Measurements from ENCODE around the gene OR4K5. TPM values are rescaled to one million over a fixed set of nuclear protein-coding genes. Genes with fewer than 3 reads are reported as not detected.
"Not testable (repeated sequence)": the region's sequence is repeated elsewhere in the genome, so short reads cannot be mapped to it uniquely, and the experiment has no call there.

OR4K5 gene
- not detected in 2 replicates for total RNA-seq

DNA sequence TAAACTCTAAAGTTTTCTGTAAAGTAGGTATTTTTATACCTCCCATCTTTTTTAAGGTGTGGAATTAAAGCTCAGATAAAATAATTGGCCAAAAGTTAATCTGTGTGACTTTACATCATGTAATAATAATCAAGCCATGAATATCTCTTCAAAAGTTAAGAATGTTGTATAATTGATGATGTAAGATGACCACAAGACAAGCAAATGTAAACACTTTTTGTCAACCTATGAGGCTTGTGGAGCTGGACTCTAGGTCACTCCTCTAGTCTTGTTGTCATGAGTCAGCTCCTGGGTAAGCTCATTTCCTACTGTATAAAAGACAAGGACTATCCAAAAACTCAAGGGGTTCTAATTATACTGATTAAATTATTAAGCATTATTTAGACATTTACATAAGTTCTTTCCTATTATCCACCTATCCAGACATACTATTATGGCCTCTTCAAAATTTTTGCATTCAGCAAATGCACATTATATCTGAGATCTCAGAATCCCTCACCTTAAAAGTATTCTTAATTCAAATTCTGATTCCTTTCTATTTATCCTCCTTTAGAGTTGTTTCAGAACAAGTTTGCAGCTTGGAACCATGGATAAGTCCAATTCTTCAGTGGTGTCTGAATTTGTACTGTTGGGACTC is at the start of gene OR4K5:
Gene OR4K5 (plus strand): TSS at position 587 of the 637 bp plus-strand sequence. CDS start 0 bp downstream, at position 587.
- intact Hi-C loops (cut with micrococcal nuclease): no loop called here

DNA sequence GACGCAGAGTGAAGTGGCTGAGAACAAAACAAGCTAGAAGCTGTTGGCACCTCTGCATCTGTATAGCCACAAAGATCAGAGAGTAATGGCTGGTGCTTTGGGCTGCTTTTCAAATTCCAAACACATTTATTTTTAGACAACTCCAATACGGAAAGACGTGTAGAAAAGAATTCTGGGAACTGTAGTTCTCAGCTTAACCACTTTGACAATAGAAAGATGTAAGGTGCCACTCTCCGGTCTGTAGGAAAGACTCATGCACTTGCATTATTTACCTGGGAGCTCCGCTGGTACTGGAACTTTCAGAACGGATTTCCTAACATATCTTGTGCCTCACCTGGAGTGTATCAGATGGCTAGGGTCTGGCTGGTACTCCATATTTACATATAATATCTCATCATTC is 47.2 kb upstream of the OR4K5 start:
- intact Hi-C loops (cut with micrococcal nuclease): no loop called here

DNA sequence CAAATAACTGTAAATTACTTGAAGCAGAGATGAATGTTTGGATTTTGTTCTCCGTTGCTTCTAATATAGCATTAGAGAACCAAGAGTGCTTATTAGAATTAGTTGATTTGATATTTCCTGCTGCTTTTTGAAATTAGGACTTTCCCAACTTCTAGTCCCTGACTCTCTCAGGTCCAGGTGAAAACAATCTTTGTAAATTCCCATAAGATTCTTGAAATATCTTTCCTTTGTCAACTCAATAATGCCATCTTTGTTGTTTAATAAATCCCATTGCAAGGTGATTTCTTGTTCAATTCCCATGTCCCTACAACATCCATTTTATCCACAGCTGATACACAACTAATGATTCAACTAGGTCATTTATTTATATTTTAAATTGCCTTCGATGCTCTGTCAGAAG is 45.6 kb upstream of the OR4K5 start, which contains the start of gene OR4K2:
Gene OR4K2 (plus strand): TSS at position 301 of the 400 bp plus-strand sequence. CDS start 1,126 bp downstream, outside the sequence.
- intact Hi-C loops (cut with micrococcal nuclease): no loop called here

DNA sequence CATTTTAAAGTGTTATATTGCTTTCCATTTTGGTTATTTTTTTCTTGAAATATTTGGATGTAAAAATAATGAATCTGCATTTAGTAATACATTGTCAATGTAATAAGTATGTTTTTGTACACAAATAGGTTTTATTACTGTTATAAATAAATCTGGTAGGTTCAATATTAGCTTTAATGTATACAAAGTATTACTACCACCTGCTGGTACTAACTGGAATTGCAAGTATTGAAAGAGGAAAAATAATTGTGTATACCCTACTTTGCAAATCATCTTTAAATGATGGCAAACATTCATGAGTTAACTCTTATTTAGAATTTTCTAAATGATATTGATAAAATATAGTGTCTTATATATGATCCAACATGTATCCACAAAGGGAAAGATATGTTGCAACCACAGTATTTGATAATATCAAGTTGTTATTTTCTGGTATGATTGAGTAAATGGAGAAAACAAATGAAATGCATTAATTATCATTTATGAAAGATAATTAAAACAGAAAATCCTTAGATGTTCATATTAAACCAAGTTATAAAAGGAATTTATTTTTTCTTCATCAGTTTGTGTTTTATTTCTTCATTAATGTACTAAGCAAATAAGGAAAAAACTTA is 42.3 kb upstream of the OR4K5 start:
- intact Hi-C loops (cut with micrococcal nuclease): no loop called here

GRCh38 chr14:19895282-19895681 is 25.1 kb upstream of the OR4K5 start:
- intact Hi-C loops (cut with micrococcal nuclease): no loop called here

DNA sequence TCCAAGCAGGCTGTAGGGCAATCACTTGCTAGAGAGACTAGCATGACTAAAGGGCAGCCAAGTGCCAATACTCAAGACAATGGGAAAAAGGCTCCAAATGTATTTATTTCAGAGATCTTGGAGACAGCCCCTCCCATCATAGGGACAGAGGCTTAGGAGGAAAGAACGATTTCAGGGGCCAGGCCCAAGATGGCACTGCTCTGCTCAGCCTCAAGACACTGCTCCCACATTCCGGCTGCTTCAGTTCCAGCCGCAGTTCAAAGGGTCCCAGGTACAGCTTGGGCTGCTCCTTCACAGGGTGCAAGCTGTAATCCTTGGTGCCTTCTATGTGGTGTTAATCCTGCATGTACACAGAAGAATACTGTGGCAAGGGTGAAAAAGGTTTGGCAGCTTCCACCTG is 19.4 kb upstream of the OR4K5 start:
- intact Hi-C loops (cut with micrococcal nuclease): no loop called here

DNA sequence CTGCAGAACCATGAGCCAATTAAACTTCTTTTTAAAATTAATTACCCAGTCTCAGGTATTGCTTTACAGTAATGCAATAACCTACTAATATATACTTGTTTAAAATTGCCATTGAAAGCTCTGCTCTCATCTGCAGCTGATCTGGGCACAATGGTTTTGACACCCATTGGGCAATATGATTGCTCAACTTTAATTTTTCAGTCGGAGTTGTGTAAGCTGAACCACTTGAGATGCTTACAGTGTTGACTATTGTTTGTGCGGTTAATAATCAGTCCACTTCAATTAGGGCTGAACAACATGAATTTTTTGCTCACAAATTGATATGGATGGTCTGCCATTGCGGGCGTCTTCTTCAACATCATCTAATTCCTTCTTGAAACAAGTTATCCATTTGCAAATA is 18.0 kb upstream of the OR4K5 start:
- intact Hi-C loops (cut with micrococcal nuclease): no loop called here

DNA sequence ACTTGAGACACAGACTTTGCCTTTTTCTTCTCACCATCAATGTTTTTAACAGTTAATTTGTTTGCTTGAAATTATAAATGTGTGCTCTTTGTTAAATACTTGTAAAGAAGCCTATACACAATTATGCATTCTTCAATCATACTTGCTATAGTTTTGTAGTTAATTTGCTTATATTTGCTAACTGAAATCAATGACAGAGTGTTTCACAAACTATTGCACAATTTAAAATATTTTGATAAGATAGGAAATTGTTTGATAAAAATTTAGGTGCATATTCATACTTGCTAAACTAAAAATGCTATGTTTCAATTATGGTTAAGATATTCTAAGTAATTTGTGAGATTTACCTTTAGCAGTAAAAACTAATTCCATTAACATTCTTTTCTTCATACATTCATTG is 13.7 kb upstream of the OR4K5 start:
- intact Hi-C loops (cut with micrococcal nuclease): no loop called here

- intact Hi-C loops (cut with micrococcal nuclease): no loop called here
Observed at GRCh38 chr14:19911114-19911513, 9.3 kb upstream of the OR4K5 start.

DNA sequence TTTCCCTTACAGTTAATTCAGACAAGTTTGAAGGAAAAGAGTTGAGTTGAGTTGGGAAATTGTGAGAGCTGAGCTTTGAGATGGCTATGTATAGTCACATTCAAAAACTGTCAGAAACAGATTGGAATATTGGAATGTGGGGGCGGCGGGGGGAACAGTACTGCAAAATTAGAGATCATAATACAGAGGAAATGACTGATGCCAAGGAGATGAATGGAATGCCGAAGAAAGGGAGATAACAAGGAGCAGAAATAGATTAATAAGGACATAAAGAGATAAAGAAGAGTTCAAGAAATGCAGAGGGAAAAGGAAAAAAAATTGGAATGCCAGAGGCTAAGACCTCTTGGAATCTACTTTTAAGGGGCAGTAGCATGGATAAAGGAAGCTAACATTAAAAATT is 3.2 kb upstream of the OR4K5 start:
- intact Hi-C loops (cut with micrococcal nuclease): no loop called here

DNA sequence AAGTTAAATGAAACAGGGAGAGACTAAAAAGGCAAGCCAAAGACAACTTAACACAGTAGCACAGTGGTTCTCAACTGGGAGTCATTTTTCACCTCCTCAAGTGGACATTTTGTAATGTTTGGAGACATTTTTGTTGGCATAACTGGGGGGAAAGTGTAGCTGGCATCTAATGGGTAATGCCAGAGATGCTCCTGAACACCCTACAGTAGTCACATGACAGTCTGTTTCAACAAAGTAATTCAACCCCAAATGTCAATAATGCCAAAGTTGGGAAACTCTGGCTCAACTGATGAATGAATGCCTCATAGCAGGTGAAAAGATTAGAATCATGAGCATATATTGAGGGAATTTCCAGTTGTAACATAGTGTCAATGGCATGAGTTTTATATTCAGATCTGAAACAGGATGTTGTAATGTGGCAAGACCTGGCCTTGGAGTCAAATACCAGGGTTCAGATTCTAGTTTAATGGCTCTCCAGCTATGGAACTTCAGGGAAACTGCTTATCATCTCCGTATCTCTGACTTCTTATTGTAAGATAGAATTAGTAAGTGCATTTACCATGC is 2.4 kb upstream of the OR4K5 start:
- intact Hi-C loops (cut with micrococcal nuclease): no loop called here

DNA sequence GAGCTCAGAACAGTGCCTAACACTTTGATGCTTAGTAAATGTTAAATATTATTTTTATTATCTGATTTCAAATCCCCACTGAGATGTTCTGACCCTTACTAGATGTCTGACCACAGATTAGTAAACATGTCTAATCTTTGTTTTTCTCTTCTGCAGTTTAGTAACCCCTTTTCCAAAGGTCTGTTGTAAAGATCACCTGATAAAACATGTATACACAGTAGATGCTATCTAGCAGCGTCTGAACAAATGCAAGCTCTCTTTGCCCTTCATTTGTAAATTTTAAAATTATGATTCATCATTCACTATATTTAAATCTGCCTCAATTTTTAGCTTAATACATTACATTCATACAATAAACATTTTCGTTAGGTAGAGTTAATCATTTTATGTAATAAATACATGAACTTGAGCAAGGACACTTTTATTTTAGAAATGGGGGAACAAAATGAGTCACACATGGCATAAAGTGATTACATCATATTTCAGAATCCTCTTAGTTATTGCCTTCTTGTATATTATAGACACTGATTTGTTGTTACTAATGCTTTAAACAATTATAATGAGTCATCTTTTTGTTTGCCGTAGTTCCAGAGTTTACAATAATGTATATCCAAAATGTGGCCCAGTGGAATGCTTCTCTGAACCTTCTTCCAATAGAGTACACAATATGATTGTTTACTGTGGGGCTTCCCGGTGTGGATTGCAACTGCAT is 1.7 kb upstream of the OR4K5 start:
- intact Hi-C loops (cut with micrococcal nuclease): no loop called here

GRCh38 chr14:19930617-19931016 is 10.2 kb downstream of the OR4K5 start, which contains the start of gene OR4K1:
TSS of gene OR4K1 (plus strand) at chr14:19930917. CDS start at chr14:19935667, 4,750 bp downstream.
- intact Hi-C loops (cut with micrococcal nuclease): no loop called here

- intact Hi-C loops (cut with micrococcal nuclease): no loop called here
Observed at GRCh38 chr14:19941668-19942067, 21.3 kb downstream of the OR4K5 start.

DNA sequence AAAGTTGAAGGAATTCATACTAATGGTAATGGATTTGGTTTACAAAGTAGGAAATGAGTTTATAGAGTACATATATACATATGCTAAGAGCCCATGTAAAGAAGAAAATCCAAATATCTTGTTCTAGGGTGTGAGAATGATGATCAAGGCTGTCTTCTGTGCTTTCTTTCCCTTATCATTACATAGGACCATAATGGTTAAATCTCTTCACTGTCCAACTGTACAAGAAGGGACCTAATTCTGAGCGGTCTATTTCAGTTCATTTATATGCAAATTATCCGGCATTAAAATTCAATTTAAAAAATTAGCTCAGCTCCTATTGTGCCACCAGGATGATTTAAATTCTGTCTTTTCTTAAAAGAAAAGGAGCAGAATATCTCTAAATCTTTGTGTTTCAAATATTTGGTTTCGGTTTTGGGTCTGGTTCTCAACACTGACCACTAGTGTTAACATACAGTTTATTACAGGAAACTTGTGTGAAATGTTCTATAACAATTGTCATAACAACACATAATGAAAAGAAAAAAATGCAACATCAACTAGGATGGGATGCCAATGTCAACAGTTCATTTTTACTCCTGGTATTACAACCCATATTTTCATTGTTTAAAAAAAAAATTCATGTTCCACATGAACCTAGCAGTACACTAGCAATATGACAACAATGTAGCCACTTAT is 27.1 kb downstream of the OR4K5 start:
- intact Hi-C loops (cut with micrococcal nuclease): no loop called here

GRCh38 chr14:19949218-19949617 is 28.8 kb downstream of the OR4K5 start:
- intact Hi-C loops (cut with micrococcal nuclease): no loop called here

DNA sequence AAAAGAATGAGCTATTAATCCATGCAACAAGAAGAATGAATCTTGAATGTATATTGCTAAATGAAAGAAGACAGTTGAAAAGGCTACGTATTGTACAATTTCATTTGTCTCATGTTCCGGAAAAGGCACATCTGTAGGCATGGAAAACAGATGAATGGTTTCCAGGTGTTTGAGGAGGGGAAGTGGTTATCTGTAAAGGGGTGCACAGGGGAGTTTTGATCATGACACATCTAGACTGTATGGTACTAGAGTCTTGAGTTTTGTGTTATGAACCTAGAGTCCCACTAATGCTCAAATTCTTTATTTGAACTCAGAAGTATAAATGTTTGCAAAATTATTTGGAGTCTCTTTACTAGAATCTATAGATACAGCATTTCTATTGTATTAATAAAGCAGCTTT is 49.3 kb downstream of the OR4K5 start:
- intact Hi-C loops (cut with micrococcal nuclease): not testable (repeated sequence)
